GM04503 (cell line): Measurements from ENCODE around the gene SCYL1.

Source experiments
- DNase-seq: peaks from one replicate; pipeline ENCODE4 v3.0.0-alpha.2; 2012; ENCODE audit warnings: low read depth

The SCYL1 gene

DNA sequence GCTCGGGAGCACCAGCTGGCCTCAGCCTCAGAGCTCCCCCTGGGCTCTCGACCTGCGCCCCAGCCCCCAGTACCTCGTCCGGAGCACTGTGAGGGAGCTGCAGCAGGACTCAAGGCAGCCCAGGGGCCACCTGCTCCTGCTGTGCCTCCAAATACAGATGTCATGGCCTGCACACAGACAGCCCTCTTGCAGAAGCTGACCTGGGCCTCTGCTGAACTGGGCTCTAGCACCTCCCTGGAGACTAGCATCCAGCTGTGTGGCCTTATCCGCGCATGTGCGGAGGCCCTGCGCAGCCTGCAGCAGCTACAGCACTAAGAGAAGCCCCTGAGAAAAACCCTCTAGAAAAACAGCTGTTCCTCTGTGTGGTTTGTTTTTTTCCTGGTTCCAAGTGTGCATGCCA lies 46.5 kb downstream of the SCYL1 start:
- no peak for DNase-seq

GRCh38 chr11:65571940-65572339 lies 47.1 kb downstream of the SCYL1 start:
- no peak for DNase-seq

GRCh38 chr11:65572356-65573051 lies 47.6 kb downstream of the SCYL1 start, which contains the start of gene FAM89B:
FAM89B (plus strand) TSS chr11:65572538; CDS start chr11:65572670, 132 bp downstream.
- no peak for DNase-seq

DNA sequence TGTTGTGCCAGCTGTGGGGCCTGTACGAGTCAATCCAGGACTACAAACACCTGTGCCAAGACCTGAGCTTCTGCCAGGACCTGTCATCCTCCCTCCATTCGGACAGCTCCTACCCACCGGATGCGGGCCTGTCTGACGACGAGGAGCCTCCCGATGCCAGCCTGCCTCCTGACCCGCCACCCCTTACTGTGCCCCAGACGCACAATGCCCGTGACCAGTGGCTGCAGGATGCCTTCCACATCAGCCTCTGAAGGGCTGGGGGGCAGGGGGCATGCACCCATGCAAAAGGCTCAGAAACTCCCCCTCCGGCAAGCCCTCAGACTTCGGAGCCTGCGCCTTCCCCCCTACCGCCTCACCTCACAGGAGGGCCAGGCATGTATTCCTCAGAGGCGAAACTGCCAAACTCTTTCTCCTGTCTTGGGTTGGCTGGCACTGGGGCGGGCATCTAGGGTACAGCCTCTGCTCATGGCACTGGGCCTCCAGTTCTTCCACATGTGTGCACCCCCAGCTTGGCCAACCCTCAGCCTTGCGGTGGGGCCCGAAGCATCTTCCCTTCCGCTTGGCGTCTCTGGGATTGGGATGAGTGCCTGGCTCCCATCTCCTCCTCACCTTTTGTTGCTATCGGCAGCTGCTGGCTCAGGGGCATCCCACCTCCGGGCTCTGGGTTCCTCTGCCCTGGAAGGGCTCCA lies 48.7 kb downstream of the SCYL1 start:
- DNase-seq: no peak

DNA sequence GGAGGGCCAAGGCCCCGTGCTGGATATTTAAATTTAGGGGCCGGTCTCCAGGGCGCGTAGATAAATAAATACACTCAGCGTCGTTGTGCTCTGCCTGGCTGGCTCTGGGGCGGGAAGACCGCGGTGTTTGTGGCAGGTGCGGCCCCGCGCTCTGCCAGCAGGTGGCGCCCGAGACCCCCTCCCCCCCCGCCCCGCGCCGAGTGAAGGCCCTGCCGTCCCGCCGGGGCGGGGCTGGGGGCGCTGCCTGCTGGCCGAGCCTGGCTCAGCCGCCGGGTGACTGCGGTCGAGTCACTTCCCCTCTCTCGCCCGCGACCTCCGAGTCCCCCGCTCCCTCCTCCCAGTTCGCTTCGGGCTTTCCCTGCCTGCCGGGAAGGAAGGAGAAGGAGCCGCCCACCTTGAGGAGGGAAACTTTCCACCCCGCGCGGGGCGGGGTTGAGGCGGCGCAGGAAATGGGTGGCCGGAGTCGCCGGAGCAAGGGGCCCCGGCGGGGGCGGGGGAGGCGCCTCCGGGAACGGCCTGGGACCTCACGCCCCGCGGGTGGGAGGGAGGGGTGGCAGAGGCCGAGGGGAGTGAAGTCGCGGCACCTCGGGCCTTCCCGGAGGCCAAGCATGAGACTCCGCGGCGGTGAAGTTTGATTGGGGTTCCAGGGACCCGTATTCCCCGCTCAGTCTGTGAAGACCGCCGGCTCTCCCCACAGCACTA lies 49.4 kb downstream of the SCYL1 start:
- peak; percentile 58 for DNase-seq

GRCh38 chr11:65574811-65575567 lies 50.1 kb downstream of the SCYL1 start:
- no peak for DNase-seq

DNA sequence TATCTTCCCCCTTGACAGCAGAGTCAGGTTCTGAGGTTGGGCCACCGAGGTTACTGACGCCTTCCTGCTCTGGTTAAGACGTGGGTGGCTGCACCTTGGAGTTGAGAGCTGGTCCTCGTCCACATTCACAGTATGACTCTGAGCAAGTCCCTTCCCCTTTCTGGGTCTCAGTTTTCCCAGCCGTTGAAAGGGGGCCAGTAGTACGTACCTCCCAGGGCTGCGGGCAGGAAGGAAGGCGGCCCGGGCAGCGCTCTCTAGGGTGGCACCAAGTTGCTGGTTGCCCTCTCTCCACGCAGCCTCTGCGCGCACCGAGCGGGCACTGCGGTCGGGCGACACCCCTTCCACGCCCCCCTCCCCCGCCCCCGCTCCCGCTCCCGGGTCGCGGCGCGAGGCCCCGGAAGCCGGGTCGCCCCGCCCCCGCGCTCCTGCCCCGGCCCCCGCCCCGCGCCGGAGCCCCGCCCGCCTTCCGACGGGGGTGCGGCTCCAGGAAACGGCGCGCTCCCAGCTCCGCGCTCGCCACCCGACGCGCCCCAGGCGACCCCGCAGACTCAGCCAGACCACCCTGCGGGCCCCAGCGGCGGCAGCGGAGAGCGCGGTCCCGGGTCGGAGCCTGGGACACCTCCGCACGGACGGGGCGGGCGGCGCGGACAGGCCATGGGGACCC lies 50.8 kb downstream of the SCYL1 start, which contains the start of gene EHBP1L1:
Gene EHBP1L1 (plus strand): TSS at position 486 of the 664 bp plus-strand sequence. CDS start 250 bp downstream, outside the sequence.
- no peak for DNase-seq

DNA sequence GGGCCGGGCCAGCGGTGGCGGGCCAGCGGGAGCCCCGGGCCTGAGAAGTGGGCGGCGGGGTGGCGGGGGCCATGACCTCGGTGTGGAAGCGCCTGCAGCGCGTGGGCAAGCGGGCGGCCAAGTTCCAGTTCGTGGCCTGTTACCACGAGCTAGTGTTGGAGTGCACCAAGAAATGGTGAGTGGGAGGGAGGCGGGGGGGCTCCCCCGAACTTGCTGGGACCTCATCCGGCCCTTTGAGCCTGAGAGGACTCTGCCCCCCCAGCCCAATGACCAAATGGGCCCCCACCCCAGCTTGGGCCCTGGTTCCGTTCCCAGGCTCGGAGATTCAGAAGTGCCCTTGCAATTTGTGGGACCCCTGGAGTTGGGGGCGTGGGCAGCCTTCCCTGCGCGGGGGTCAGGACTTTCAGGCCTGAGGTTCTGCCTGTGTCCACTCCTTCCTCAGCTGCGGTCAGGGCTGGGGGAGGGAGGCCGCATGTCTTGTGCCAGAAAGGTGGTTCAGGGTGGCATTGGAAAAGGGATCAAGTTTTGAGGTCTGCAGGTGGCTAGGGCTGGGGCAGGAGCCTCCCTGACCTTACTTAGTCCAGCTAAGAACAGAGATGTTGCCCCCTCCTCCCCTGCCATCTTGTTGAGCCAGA lies 51.5 kb downstream of the SCYL1 start:
- DNase-seq: no peak

DNA sequence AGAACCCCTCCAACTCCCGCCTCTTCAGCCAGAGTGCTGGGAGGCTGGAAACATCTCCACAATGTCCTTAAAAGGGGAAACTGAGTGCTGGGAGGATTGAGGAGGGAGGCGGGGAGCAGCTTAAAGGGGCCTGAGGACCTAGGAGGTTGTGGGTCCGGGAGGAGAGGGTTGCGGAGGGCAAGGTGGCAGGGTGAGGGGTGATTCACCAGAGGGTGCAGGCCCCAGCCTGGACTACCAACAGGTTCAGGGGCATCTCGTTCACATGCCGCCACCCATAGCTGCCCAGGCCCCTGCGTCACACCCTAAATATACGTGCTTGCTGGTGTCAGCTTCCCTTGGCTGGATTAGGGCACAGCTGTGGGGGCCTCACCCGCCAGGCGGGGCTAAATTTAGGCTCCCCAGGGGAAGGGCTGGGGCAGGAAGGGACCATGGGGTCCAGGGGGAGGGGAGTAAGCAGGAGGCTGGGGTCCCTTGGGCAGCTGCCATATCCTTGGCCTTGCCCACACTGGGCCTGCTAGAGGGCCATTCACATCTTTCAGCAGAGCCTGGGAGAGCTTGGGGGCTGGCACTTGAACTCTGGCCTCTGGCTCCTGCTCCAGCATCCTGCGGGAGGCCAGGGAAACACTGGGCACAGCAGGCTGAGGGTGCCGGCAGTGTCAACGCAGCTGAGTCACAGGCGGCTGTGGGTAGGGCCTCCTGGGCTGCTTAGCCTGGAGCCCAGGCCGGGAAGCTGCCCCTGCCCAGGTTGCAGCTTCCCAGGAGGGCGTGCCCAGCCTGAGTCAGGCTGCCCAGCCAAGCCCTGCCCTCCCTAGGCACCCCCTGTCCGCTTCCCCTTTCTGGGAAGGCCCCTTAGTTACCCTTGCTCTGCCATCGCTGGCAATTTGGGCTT lies 52.2 kb downstream of the SCYL1 start:
- DNase-seq: no peak

DNA sequence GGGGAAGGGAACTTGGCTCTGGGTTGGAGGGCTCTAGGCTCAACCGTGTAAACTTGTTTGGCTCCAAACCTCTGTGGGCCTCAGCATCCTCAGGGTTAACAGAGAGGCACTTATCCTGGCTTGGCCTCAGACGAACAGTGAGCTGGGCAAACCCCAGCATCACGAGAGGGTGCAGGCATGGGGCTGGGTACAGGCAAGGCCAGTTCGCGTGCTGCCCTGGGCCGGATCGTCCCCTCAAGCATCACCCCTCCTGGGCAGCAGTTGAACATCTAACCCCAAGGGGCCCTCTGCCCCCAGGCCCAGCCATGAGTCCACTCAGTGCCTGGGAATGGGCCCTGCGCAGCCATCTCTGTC lies 52.9 kb downstream of the SCYL1 start:
- no peak for DNase-seq

DNA sequence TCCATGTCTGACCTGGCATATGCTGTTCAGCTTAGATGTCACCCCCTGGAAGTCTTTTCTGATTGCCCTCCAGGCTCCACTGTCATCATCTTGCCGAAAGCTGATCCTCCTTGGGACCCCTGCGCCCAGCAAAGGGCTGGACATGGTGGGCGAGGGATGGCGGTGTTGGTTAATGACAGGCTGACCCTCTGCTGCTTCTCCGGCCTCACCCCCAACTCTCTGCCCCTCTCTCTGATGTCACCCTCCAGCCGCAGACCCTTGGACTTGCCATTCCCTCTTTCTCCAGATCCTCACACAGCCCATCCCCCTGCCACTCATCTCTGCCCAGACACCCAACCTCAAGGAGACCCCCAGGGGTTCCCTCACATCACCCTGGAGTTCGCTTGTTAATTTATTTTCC lies 53.3 kb downstream of the SCYL1 start:
- no peak for DNase-seq

- no peak for DNase-seq
These were observed 53.8 kb downstream of the SCYL1 start for GRCh38 chr11:65578667-65579066.

GRCh38 chr11:65579291-65579690 lies 54.4 kb downstream of the SCYL1 start:
- no peak for DNase-seq

DNA sequence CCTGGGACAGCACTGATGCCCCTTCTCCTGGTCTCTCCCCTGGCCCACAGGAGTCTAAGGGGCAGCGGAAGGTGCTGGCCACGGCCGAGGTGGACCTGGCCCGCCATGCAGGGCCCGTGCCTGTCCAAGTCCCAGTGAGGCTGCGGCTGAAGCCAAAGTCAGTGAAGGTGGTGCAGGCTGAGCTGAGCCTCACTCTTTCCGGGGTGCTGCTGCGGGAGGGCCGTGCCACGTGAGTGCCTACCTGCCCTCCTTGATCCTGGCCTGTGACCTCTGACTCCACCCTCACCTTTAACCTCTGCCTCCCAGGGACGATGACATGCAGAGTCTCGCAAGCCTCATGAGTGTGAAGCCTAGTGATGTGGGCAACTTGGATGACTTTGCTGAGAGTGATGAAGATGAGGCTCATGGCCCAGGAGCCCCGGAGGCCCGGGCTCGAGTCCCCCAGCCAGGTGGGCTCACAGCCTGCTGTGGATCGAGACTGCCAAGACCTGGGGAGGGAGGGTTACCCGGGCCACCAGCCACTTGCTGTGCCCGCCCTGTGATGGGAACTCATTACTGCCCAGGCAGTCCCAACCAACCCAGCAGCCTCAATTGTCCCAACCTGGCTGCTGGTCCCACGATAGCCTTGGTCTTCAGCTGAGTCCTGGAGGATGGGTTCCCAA lies 55.3 kb downstream of the SCYL1 start:
- DNase-seq: no peak

GRCh38 chr11:65580756-65581155 lies 55.9 kb downstream of the SCYL1 start:
- DNase-seq: no peak

- DNase-seq: no peak
These were observed 57.0 kb downstream of the SCYL1 start for GRCh38 chr11:65581928-65582327.

DNA sequence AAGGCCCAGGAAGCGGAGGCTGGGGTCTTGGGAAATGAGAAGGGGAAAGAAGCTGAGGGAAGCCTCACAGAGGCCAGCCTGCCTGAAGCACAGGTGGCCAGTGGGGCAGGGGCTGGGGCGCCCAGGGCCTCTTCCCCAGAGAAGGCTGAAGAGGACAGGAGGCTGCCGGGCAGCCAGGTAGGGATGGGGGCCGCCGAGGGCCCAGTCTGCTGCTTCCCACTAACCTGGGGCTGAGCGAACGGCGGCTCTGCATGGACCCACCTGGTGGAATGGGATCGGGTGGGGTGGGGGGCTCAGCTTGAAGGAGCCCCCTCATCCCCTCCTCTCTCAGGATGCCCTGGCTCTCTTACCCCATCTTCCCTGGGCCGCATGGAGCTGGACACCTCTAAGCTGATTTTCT lies 58.7 kb downstream of the SCYL1 start:
- no peak for DNase-seq

GRCh38 chr11:65584106-65584505 lies 59.2 kb downstream of the SCYL1 start:
- no peak for DNase-seq

GRCh38 chr11:65584723-65585171 lies 59.9 kb downstream of the SCYL1 start:
- DNase-seq: no peak
